ENCODE results near the gene ANKRD24. TPM values are rescaled to one million over a fixed set of nuclear protein-coding genes. Genes with fewer than 3 reads are reported as not detected.
"Not testable (repeated sequence)": the region's sequence is repeated elsewhere in the genome, so short reads cannot be mapped to it uniquely, and the experiment has no call there.

ANKRD24 gene
- polyA plus RNA-seq (2012; ENCODE audit: low read depth, missing spikeins), result 1.2 TPM

- FAIRE-seq (peak; percentile 100), DNase-seq (ENCODE audit: insufficient read length, low spot score) (peak; percentile 98)
- TF ChIP-seq POU2F2 (IDR thresholded peaks at IDR 0.05; ENCODE audit: low read depth, low read length) (peak; percentile 65), SPI1 (IDR thresholded peaks at IDR 0.05; ENCODE audit: low read depth, low read length) (peak; percentile 64), POLR2AphosphoS5 (IDR thresholded peaks at IDR 0.05; ENCODE audit: low read depth, low read length) (no peak; the same call in 1 of the 2 replicates), TAF1 (IDR thresholded peaks at IDR 0.05; ENCODE audit: low read depth, low read length) (peak; percentile 66), PAX5 (IDR thresholded peaks at IDR 0.05; ENCODE audit: insufficient read depth, low read length, severe bottlenecking) (peak; percentile 91), POLR2A (IDR thresholded peaks at IDR 0.05; ENCODE audit: low read depth, low read length) (peak; percentile 84)
Measured at GRCh38 chr19:4182084-4182810, at the start of gene ANKRD24, which contains the start of gene SIRT6. Gene ANKRD24, plus strand, starts transcription at chr19:4182689. Its CDS starts 3,737 bp downstream, at chr19:4186426. Gene SIRT6, minus strand, starts transcription at chr19:4182563. Its CDS starts 24 bp downstream, at chr19:4182539.

GRCh38 chr19:4134351-4134750 is 48.1 kb upstream of the ANKRD24 start:
- DNase-seq (ENCODE audit: insufficient read length, low spot score) (no peak), FAIRE-seq (no peak)

GRCh38 chr19:4135386-4135785 is 47.1 kb upstream of the ANKRD24 start:
- DNase-seq (ENCODE audit: insufficient read length, low spot score), result not testable (repeated sequence)

More at GRCh38 chr19:4134351-4134750, 48.1 kb upstream of the ANKRD24 start:
- no peak for TF ChIP-seq PAX5 (IDR thresholded peaks at IDR 0.05; ENCODE audit: insufficient read depth, low read length, severe bottlenecking)
- TF ChIP-seq SPI1 (IDR thresholded peaks at IDR 0.05; ENCODE audit: low read depth, low read length), result no peak
- no peak for TF ChIP-seq TAF1 (IDR thresholded peaks at IDR 0.05; ENCODE audit: low read depth, low read length)
- TF ChIP-seq POLR2AphosphoS5 (IDR thresholded peaks at IDR 0.05; ENCODE audit: low read depth, low read length), result no peak
- TF ChIP-seq POU2F2 (IDR thresholded peaks at IDR 0.05; ENCODE audit: low read depth, low read length), result no peak
- no peak for TF ChIP-seq POLR2A (IDR thresholded peaks at IDR 0.05; ENCODE audit: low read depth, low read length)

DNA sequence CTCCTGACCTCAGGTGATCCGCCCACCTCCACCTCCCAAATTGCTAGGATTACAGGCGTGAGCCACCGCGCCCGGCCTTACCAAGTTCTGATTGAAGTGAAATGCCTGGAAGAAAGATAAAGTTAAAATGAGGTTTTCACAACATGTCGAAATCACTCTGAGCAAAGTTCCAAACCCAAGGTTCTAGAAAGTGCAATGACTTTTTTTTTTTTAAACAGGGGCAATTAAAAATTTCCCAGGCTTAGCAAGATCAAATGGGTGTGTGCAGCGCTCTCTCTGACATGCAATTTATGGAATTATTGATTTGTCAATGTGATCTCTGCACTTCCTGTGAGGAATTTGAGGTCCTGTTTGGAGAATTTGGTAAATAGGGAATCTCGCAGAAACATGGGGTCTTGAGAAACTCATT is 45.8 kb upstream of the ANKRD24 start:
- TF ChIP-seq SPI1 (IDR thresholded peaks at IDR 0.05; ENCODE audit: low read depth, low read length) (no peak), PAX5 (IDR thresholded peaks at IDR 0.05; ENCODE audit: insufficient read depth, low read length, severe bottlenecking) (no peak), TAF1 (IDR thresholded peaks at IDR 0.05; ENCODE audit: low read depth, low read length) (no peak), POLR2A (IDR thresholded peaks at IDR 0.05; ENCODE audit: low read depth, low read length) (no peak), POLR2AphosphoS5 (IDR thresholded peaks at IDR 0.05; ENCODE audit: low read depth, low read length) (no peak), POU2F2 (IDR thresholded peaks at IDR 0.05; ENCODE audit: low read depth, low read length) (no peak)
- DNase-seq (ENCODE audit: insufficient read length, low spot score) (no peak), FAIRE-seq (no peak)

More at GRCh38 chr19:4135386-4135785, 47.1 kb upstream of the ANKRD24 start:
- FAIRE-seq, result not testable (repeated sequence)

- DNase-seq (ENCODE audit: insufficient read length, low spot score) (no peak), FAIRE-seq (no peak)
- TF ChIP-seq POLR2AphosphoS5 (IDR thresholded peaks at IDR 0.05; ENCODE audit: low read depth, low read length) (no peak), TAF1 (IDR thresholded peaks at IDR 0.05; ENCODE audit: low read depth, low read length) (no peak), PAX5 (IDR thresholded peaks at IDR 0.05; ENCODE audit: insufficient read depth, low read length, severe bottlenecking) (no peak), POU2F2 (IDR thresholded peaks at IDR 0.05; ENCODE audit: low read depth, low read length) (no peak), SPI1 (IDR thresholded peaks at IDR 0.05; ENCODE audit: low read depth, low read length) (no peak)
Measured at GRCh38 chr19:4138445-4138844, 44.0 kb upstream of the ANKRD24 start.

GRCh38 chr19:4139614-4140236 is 42.8 kb upstream of the ANKRD24 start:
- DNase-seq (ENCODE audit: insufficient read length, low spot score), result peak; percentile 78
- TF ChIP-seq POLR2AphosphoS5 (IDR thresholded peaks at IDR 0.05; ENCODE audit: low read depth, low read length) (no peak), POU2F2 (IDR thresholded peaks at IDR 0.05; ENCODE audit: low read depth, low read length) (no peak), TAF1 (IDR thresholded peaks at IDR 0.05; ENCODE audit: low read depth, low read length) (no peak), SPI1 (IDR thresholded peaks at IDR 0.05; ENCODE audit: low read depth, low read length) (no peak), POLR2A (IDR thresholded peaks at IDR 0.05; ENCODE audit: low read depth, low read length) (no peak), PAX5 (IDR thresholded peaks at IDR 0.05; ENCODE audit: insufficient read depth, low read length, severe bottlenecking) (no peak)

DNA sequence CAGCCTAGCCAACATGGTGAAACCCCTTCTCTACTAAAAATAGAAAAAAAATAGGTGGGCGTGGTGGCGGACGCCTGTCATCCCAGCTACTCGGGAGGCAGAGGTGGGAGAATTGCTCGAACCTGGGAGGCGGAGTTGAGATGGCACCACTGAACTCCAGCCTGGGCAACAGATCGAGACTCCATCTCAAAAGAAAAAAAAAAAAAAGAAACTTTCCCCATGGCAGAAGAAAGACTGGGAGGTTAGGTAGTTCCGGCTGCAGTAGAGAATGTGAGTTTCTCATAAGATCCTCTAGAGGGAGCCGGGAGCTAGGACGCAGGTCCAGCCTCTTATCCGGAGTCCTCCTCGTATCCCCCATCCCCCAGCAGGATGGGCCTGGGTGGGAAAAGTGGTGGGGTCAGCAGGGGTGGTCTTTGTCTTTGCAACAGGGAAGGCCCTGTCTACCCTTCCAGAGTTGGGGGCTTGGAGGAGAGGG is 42.2 kb upstream of the ANKRD24 start:
- no peak for TF ChIP-seq SPI1 (IDR thresholded peaks at IDR 0.05; ENCODE audit: low read depth, low read length)
- no peak for TF ChIP-seq TAF1 (IDR thresholded peaks at IDR 0.05; ENCODE audit: low read depth, low read length)
- TF ChIP-seq POLR2A (IDR thresholded peaks at IDR 0.05; ENCODE audit: low read depth, low read length), result no peak
- TF ChIP-seq POU2F2 (IDR thresholded peaks at IDR 0.05; ENCODE audit: low read depth, low read length), result no peak
- TF ChIP-seq PAX5 (IDR thresholded peaks at IDR 0.05; ENCODE audit: insufficient read depth, low read length, severe bottlenecking), result no peak
- TF ChIP-seq POLR2AphosphoS5 (IDR thresholded peaks at IDR 0.05; ENCODE audit: low read depth, low read length), result no peak
- DNase-seq (ENCODE audit: insufficient read length, low spot score) (peak; percentile 58), FAIRE-seq (peak; percentile 60)

More at GRCh38 chr19:4139614-4140236, 42.8 kb upstream of the ANKRD24 start:
- FAIRE-seq, result peak; percentile 87

DNA sequence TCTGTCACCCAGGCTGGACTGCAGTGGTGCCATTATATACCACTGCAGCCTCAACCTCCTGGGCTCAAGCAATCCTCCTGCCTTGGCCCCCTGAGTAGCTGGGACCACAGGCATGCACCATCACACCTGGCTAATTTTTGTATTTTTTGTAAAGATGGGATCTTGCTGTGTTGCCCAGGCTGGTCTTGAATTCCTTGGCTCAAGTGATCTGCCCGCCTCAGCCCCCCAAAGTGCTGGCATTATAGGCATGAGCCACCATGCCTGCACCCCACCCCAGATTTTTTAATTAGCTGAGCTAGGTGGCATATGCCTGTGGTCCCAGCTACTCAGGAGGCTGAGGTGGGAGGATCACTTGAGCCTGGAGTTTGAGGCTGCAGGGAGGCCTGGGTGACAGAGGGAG is 39.6 kb upstream of the ANKRD24 start:
- not testable (repeated sequence) for DNase-seq (ENCODE audit: insufficient read length, low spot score); FAIRE-seq

DNA sequence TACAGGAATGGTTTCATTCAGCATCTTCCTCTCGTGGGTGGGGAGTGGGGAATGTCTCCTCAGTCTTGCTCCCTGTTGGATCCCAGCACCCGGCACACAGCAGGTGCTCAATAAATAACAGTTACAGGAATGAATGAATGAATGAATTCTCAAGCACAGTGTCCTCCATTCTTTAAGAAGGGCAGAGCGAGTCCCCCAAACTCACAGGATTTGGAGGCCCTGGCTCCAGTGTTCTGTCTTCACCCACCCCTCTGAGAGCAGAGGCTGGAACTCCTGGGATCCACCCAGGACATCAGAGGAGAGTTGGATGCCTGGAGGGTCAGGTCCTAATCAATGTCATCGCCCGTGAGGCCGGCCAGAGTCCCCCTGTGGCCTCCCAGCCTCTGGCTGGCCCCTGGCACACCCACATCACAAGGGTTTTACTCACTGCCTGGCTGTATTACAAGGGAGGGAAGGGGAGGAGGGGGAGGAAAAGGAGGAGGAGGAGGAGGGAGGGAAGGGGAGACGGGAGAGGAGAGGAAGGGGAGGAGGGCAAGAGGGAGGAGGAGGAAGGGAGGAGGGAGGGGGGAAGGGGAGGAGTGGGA is 37.7 kb upstream of the ANKRD24 start:
- FAIRE-seq, result no peak
- DNase-seq (ENCODE audit: insufficient read length, low spot score), result no peak
- no peak for TF ChIP-seq TAF1 (IDR thresholded peaks at IDR 0.05; ENCODE audit: low read depth, low read length)
- TF ChIP-seq POLR2A (IDR thresholded peaks at IDR 0.05; ENCODE audit: low read depth, low read length), result no peak
- TF ChIP-seq PAX5 (IDR thresholded peaks at IDR 0.05; ENCODE audit: insufficient read depth, low read length, severe bottlenecking), result no peak
- no peak for TF ChIP-seq POU2F2 (IDR thresholded peaks at IDR 0.05; ENCODE audit: low read depth, low read length)
